PC-3 (cell line): Measurements from ENCODE around the gene IGFBPL1.
"Not testable (repeated sequence)": the region's sequence is repeated elsewhere in the genome, so short reads cannot be mapped to it uniquely, and the experiment has no call there.

Experiments used
- CTCF ChIP-seq: fragments of 300-600 bp; sonication (generic); conservative IDR thresholded peaks from 2 replicates; pipeline ENCODE4 v1.5.1; 2017; ENCODE audit warnings: antibody characterized with exemption, low read depth, mild to moderate bottlenecking, low read length
- EZH2 ChIP-seq: fragments of 300-600 bp; sonication (generic); IDR thresholded peaks from one replicate; pipeline ENCODE4 v1.6.1; 2017; ENCODE audit warnings: antibody characterized with exemption, mild to moderate bottlenecking, low read length; ENCODE audit not compliant: unreplicated experiment
- EZH2phosphoT487 ChIP-seq: fragments of 300-600 bp; sonication (generic); IDR thresholded peaks from 2 replicates; pipeline ENCODE4 v1.6.1; 2018; ENCODE audit warnings: mild to moderate bottlenecking, antibody characterized with exemption, low read length, borderline replicate concordance

GRCh38 chr9:38377336-38378083 is 46.7 kb downstream of the IGFBPL1 start:
- not testable (repeated sequence) for TF ChIP-seq CTCF, EZH2, EZH2phosphoT487
